Measurements from ENCODE around the gene PHYKPL.
A peak's percentile ranks its signal among the peaks of the same experiment; 100 is the strongest.

PHYKPL gene

GRCh38 chr5:178232124-178232919 lies at the start of gene PHYKPL:
Gene PHYKPL (minus strand): TSS chr5:178232802. CDS start chr5:178232550, 252 bp downstream.
- peak; percentile 86 for DNase-seq

- no peak for DNase-seq
Measured at GRCh38 chr5:178282391-178282790, 49.8 kb upstream of the PHYKPL start.

GRCh38 chr5:178281331-178281730 lies 48.7 kb upstream of the PHYKPL start:
- DNase-seq = no peak

- DNase-seq = no peak
Measured at GRCh38 chr5:178280631-178281030, 48.0 kb upstream of the PHYKPL start.

DNA sequence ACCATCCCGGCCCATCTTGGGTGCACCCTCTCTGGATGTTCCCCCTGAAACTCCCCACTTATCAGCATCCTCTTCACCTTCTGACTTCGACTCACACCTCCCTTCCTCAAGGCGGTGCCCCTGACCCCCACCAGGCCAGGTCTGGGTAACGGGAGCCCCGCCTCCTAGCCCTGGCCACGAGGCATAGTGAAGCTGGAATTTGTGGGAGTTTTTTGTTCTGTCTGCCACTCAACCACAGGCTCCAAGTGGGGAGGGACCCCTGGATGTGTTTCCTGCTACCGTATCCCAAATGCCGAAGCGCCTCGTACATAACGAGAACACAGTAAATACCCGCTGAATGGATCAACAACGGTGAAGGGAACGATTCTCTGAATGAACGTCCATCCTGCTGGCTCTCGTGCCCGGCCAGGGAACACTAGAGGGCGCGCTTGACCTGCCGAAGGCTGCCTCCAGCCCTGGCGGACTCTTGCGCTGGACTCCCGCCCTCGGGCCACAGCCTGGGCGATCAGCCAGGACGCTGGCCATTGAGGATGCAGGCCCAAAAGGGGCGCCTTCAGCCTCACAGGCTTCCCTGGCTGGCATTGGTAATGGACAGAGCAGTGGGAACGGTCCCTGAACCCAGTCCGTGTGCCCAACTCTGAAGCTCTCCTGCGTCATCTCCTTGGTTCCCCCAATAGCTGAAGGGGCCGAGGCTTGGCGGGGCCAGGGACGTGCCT lies 47.3 kb upstream of the PHYKPL start:
- peak; percentile 78 for DNase-seq

DNA sequence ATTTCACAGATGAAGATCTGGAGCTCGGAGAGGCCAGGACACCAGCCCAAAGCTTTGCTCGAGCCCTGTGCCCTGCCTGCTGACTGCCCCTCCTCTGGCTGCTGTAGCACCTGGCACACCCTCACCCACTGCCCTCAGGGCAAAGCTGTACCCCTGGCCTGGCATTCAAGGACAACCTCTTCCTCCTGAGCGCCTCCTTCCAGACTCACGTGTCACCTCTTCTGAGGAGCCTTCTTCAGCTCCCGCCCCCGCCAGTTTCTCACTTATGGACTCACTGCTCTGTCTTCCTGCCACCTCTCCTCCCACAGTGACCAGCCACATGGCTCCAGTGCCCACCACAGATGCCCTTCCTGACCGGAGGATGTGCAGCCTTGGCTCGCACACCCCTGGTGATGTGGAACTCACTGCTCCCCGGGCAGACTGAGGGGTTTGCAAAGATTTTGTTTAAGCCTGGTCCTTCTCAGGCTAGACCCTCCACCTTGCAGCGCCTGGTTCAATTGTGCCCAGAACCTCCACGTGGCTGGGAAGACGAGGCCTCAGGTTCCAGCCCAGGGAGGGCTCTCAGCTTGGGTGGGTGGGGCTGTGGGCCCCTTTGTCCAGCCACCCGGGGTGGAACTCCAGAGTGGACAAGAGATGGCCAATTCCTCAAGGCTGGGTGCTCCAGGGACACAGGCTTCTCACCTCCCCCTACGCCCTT lies 46.6 kb upstream of the PHYKPL start:
- no peak for DNase-seq

DNA sequence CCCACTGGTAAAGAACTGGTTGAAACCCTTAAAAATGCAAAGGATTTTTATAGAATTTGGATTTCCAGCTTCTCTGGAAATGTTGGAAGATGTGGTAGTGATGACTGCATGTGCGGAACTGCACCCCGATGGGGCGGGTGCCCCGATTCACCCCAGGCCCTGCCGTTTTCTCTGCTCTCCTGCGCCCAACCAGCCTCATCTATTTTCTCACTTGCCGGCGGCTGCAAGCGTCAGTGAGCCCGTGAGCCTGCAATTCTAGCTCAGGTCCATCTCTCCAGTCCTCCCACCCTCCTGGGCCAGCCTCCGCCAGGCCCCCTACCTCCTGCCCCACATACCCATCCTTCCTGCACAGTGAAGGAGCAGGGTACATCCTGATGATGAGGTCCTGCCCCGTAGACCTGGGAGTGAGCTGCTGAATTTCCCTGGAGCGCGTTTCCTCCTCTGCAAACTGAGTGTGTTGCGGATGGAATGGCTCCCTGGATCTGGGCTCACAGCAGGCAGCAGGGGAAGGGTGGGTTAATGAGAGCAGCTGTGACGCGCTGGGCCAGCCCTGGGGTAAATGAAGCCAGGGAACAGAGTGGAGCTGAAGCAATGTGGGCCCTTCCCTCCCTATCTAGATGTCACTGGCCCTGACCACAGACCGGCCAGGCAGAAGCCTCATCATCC lies 45.9 kb upstream of the PHYKPL start:
- DNase-seq = peak; percentile 25

GRCh38 chr5:178277866-178278265 lies 45.3 kb upstream of the PHYKPL start:
- DNase-seq = no peak

DNA sequence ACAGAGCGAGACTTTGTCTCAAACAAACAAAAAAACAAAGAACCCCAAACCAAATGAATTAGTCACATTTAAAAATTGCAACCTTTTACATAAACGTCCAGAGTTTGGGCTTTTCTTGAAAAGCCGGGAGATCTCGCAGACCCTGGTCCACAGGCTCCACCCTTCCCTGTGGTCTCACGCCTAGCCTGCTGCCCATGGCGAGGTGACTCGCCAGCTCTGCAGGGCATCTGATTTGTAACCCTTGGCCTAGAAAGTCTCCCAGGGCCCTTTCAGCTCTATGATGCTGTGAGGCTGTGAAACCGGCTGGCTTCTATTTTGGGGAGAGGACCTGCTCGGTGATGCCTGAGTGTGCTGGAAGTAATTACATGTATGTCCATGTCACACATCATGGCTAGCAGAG lies 44.7 kb upstream of the PHYKPL start:
- DNase-seq = no peak

DNA sequence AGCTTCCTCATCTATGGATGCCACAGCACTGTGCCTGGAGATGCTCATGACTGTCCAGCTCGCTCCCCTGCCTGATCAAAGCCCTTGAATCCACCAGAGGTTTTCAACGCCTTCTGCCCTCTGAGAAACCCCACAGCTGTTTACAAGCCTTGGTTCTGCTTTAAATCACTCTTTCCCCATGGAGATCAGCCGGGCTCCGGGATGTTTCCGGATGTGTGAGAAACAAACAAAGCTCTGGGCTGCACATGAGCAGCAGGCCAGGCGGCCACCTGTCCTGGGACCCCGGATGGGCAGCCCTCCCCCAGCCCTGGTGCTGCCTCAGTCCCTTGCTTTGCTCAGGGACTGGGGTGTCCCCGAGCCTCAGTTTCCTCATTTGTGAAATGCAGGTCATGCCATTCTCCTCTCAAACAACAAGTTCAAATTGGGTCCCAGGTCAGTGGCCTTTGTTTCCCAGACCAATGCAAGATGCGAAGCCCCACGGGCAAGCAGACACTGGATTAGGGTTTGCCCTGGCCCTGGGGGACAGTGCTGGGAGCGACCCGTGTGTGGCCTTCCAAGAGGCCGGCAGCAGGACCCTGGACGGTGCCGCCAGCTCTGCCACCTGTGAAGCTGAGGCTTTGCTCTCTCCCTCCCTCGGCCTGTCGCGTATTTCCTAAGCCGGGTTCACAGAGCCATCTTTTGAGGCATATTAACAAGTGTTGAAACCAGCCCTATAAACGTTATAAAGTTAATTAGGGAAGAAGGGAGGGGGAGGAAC lies 42.4 kb upstream of the PHYKPL start:
- no peak for DNase-seq

GRCh38 chr5:178273665-178274541 lies 41.3 kb upstream of the PHYKPL start:
- DNase-seq = no peak

- no peak for DNase-seq
Measured at GRCh38 chr5:178273041-178273440, 40.4 kb upstream of the PHYKPL start.

- DNase-seq = no peak
Measured at GRCh38 chr5:178272591-178272990, 40.0 kb upstream of the PHYKPL start.

- no peak for DNase-seq
Measured at GRCh38 chr5:178271726-178272479, 39.3 kb upstream of the PHYKPL start.

GRCh38 chr5:178271231-178271630 lies 38.6 kb upstream of the PHYKPL start:
- DNase-seq = no peak

- DNase-seq = no peak
Measured at GRCh38 chr5:178269499-178269898, 36.9 kb upstream of the PHYKPL start.

GRCh38 chr5:178267876-178268275 lies 35.3 kb upstream of the PHYKPL start:
- DNase-seq = no peak

- no peak for DNase-seq
Measured at GRCh38 chr5:178267245-178267644, 34.6 kb upstream of the PHYKPL start.

- no peak for DNase-seq
Measured at GRCh38 chr5:178266581-178266980, 34.0 kb upstream of the PHYKPL start.

- DNase-seq = no peak
Measured at GRCh38 chr5:178265746-178266145, 33.1 kb upstream of the PHYKPL start.

- DNase-seq = no peak
Measured at GRCh38 chr5:178264044-178264443, 31.4 kb upstream of the PHYKPL start.
